ENCODE measurements around the gene PEDS1. TPM values are rescaled to one million over a fixed set of nuclear protein-coding genes. Genes with fewer than 3 reads are reported as not detected.
"Not testable (repeated sequence)": the region's sequence is repeated elsewhere in the genome, so short reads cannot be mapped to it uniquely, and the experiment has no call there.

Gene PEDS1
- 10 to 100 TPM; 22.8 to 28.7 (median 26.5) TPM for polyA plus RNA-seq (ENCODE audit: insufficient read length in 4 of 4)

GRCh38 chr20:50153500-50154377, at the start of gene PEDS1:
TSS of gene PEDS1 (minus strand) at chr20:50153723. CDS start at chr20:50153637, 86 bp downstream.
- DNase-seq (ENCODE audit: low read depth in 4 of 4, low spot score in 3 of 4): peak; percentile 81 to 87 (median 84)

GRCh38 chr20:50202677-50203076, 49.2 kb upstream of the PEDS1 start:
- DNase-seq (ENCODE audit: low read depth in 4 of 4, low spot score in 3 of 4): no peak

- not testable (repeated sequence) for DNase-seq (ENCODE audit: low read depth in 4 of 4, low spot score in 3 of 4)
Observed at GRCh38 chr20:50201710-50202109, 48.2 kb upstream of the PEDS1 start.

GRCh38 chr20:50200482-50201104, 47.1 kb upstream of the PEDS1 start:
- no peak for DNase-seq (ENCODE audit: low read depth in 4 of 4, low spot score in 3 of 4)

GRCh38 chr20:50199703-50200102, 46.2 kb upstream of the PEDS1 start:
- DNase-seq (ENCODE audit: low read depth in 4 of 4, low spot score in 3 of 4): no peak

- DNase-seq (ENCODE audit: low read depth in 4 of 4, low spot score in 3 of 4): no peak
Observed at GRCh38 chr20:50198716-50199115, 45.2 kb upstream of the PEDS1 start.

GRCh38 chr20:50198180-50198666, 44.7 kb upstream of the PEDS1 start:
- DNase-seq (ENCODE audit: low read depth in 4 of 4, low spot score in 3 of 4): no peak

- DNase-seq (ENCODE audit: low read depth in 4 of 4, low spot score in 3 of 4): no peak
Observed at GRCh38 chr20:50197463-50198179, 44.1 kb upstream of the PEDS1 start.

GRCh38 chr20:50196896-50197295, 43.4 kb upstream of the PEDS1 start:
- no peak for DNase-seq (ENCODE audit: low read depth in 4 of 4, low spot score in 3 of 4)

- no peak for DNase-seq (ENCODE audit: low read depth in 4 of 4, low spot score in 3 of 4)
Observed at GRCh38 chr20:50196248-50196647, 42.7 kb upstream of the PEDS1 start.

- DNase-seq (ENCODE audit: low read depth in 4 of 4, low spot score in 3 of 4): no peak
Observed at GRCh38 chr20:50195524-50196120, 42.1 kb upstream of the PEDS1 start.

GRCh38 chr20:50194831-50195523, 41.5 kb upstream of the PEDS1 start:
- no peak for DNase-seq (ENCODE audit: low read depth in 4 of 4, low spot score in 3 of 4)

GRCh38 chr20:50194422-50194830, 40.9 kb upstream of the PEDS1 start:
- DNase-seq (ENCODE audit: low read depth in 4 of 4, low spot score in 3 of 4): no peak

- no peak for DNase-seq (ENCODE audit: low read depth in 4 of 4, low spot score in 3 of 4)
Observed at GRCh38 chr20:50193836-50194421, 40.4 kb upstream of the PEDS1 start.

- no peak for DNase-seq (ENCODE audit: low read depth in 4 of 4, low spot score in 3 of 4)
Observed at GRCh38 chr20:50193199-50193835, 39.8 kb upstream of the PEDS1 start.

- DNase-seq (ENCODE audit: low read depth in 4 of 4, low spot score in 3 of 4): peak in 2 of 4 donors; percentile 59 to 60
Observed at GRCh38 chr20:50192364-50193198, 39.1 kb upstream of the PEDS1 start.

- peak in 2 of 4 donors; percentile 38 to 42 for DNase-seq (ENCODE audit: low read depth in 4 of 4, low spot score in 3 of 4)
Observed at GRCh38 chr20:50191544-50192363, 38.2 kb upstream of the PEDS1 start.

Data from right renal pelvis (tissue), 4 donors.